Activated T-helper 17 cell treated with anti-CD3 and anti-CD28 coated beads, Interleukin-2, amount 50 U/mL, for 72 hours (primary cell): ENCODE measurements around the gene NOP9. TPM values are rescaled to one million over a fixed set of nuclear protein-coding genes. Genes with fewer than 3 reads are reported as not detected.

Source experiments
- ATAC-seq: fragments of 150-1000 bp; cut with Tn5 transposase; replicated peaks from 2 replicates; pipeline ENCODE4 v1.10.0; 2021; ENCODE audit warnings: mild to moderate bottlenecking, moderate library complexity
- H3K27ac Mint-ChIP-seq: one replicate; pipeline ENCODE4 v1.8.0; 2022; ENCODE audit warnings: mixed read lengths
- H3K27me3 Mint-ChIP-seq: one replicate; pipeline ENCODE4 v1.8.0; 2022; ENCODE audit warnings: mixed read lengths
- H3K36me3 Mint-ChIP-seq: one replicate; pipeline ENCODE4 v1.8.0; 2022; ENCODE audit warnings: low read depth, mild to moderate bottlenecking, mixed read lengths
- H3K4me1 Mint-ChIP-seq: one replicate; pipeline ENCODE4 v1.8.0; 2022; ENCODE audit warnings: mixed read lengths
- H3K4me3 Mint-ChIP-seq: one replicate; pipeline ENCODE4 v1.8.0; 2022; ENCODE audit warnings: mild to moderate bottlenecking, mixed read lengths
- H3K9me3 Mint-ChIP-seq: one replicate; pipeline ENCODE4 v1.8.0; 2022; ENCODE audit warnings: mixed read lengths
- total RNA-seq, 2 donors: library from RNA; stranded (reverse); gene quantifications; one replicate each; pipeline ENCODE4 v1.2.3, GENCODE V29; 2022

The NOP9 gene
- total RNA-seq, 2 donors from 2014 or later: 21.2 to 42.2 TPM

DNA sequence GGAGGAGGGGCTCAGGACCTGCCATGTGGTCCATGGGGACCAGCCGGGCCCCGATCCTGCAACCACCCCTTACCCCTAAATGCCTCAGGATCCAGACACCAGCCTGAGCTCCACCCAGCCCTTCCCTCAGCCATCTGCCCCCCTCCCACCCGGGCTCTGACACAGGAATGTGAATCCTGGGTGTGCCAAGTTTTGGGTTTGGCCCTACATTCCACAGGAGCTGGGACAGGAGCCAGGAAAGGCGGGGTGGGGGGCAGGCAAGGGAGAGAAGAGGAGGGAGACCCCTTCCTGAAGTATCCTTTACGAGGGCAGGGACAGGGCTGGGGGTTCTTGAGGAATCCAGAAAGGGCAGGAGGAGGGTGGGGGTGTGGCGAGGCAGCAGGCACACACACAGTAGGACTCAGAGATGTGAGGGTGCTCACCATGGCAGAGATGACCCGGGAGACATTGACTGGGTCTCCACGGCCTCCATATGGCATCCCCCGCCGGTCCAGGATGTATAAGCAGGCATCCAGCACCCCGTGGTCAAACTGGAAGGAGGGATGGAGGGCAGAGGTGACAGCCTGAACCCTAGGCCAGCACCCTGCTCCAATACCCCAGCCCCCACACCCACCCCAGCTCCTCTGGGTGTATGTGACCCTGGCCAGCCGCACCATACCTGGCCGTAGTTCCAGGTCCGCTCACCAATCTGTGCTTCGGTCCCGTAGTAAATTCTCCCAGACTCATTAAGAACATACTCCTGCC is 40.2 kb upstream of the NOP9 start:
- H3K9me3 Mint-ChIP-seq: no peaks in the 10 kb centered on the region
- no peak overlapping the region for H3K4me3 Mint-ChIP-seq
- peaks cover 12% of the 10 kb centered on the region for H3K36me3 Mint-ChIP-seq
- no peaks in the 10 kb centered on the region for H3K4me1 Mint-ChIP-seq
- ATAC-seq: no peak
- H3K27ac Mint-ChIP-seq: no peak overlapping the region
- no peaks in the 10 kb centered on the region for H3K27me3 Mint-ChIP-seq

DNA sequence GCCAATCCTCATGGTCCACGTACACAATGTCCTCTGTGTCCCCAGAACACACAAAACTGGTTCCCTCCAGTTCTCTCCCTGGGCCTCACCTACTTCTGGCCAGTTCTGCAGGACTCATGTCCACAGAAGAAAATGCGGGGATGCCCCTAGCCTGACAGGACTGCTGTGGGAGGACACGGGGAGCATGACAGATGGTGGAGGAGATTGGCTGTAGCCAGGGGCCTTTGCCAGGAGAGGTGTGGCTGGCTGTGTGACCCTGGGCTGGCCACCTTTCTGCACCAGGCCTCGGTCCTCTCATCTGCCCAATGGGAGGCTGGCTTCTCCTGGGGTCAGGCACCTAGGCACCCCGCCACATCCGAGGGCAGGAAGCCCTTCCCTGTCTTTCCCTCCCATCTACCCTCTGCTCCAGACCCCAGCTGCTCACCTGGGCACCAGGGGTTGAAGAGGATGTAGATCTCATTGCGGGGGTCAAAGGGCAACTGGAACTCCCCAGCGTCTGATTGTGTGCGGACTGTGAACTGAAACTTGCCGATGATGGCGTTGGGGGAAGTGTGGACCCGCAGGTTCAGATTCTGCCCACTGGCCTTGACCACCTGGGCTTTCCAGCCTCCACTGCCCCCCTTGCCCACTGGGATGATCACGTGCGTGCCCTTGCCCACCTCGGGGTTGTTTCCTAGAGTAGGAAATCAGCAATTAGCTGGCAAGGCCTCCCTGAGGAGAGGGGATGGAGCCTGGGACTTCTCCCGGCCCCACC is 39.4 kb upstream of the NOP9 start:
- Mint-ChIP-seq H3K4me1 (no peaks in the 10 kb centered on the region), H3K27ac (no peak overlapping the region), H3K4me3 (no peak overlapping the region), H3K9me3 (no peaks in the 10 kb centered on the region), H3K36me3 (peaks cover 11% of the 10 kb centered on the region), H3K27me3 (no peaks in the 10 kb centered on the region)
- ATAC-seq: no peak

DNA sequence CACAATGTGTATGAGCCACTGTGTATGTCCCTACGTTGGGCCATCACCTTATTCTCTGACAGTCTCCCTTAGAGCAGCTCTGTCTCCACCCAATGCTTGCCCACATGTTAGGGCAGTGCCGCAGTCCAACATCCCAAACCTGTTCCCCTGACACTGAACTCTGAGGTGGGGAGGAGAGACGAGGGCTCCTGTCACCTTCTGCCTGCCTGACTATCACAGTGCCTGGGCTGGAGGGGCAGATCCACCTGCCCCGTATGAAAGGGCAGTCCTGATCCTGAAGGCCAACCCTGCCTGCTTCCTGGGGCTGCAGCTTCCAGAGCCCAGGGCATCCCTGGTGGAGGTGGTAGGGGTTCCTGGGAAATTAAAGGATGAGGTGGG is 38.9 kb upstream of the NOP9 start:
- Mint-ChIP-seq H3K36me3 (peaks cover 9% of the 10 kb centered on the region), H3K27ac (no peak overlapping the region), H3K9me3 (no peaks in the 10 kb centered on the region), H3K4me1 (no peaks in the 10 kb centered on the region), H3K4me3 (no peak overlapping the region), H3K27me3 (no peaks in the 10 kb centered on the region)
- ATAC-seq: no peak

GRCh38 chr14:24261256-24261968 is 38.2 kb upstream of the NOP9 start:
- Mint-ChIP-seq H3K36me3 (peaks cover 16% of the 10 kb centered on the region), H3K27ac (no peak overlapping the region), H3K4me1 (no peaks in the 10 kb centered on the region), H3K27me3 (no peaks in the 10 kb centered on the region), H3K4me3 (no peak overlapping the region), H3K9me3 (no peaks in the 10 kb centered on the region)
- ATAC-seq: no peak

DNA sequence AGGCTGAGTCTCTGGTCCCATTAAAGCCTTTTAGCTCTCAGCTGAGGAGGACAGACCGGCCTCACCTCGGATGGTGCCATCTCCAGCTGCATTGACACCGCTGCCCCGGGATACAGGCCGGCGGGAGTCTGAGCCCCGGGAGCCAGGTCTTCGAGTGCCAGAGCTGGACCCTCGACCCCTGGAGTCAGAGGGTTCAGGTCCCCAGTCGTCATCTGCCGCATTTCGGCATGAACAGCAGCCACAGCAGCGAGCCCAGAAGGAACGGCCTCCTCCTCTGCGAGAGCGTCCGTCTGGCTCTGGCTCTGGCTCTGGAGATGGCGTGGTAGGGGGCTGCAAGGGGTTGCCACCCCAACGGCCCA is 37.7 kb upstream of the NOP9 start:
- no peak overlapping the region for H3K4me3 Mint-ChIP-seq
- no peaks in the 10 kb centered on the region for H3K4me1 Mint-ChIP-seq
- peaks cover 21% of the 10 kb centered on the region for H3K36me3 Mint-ChIP-seq
- no peaks in the 10 kb centered on the region for H3K27me3 Mint-ChIP-seq
- ATAC-seq: no peak
- no peak overlapping the region for H3K27ac Mint-ChIP-seq
- H3K9me3 Mint-ChIP-seq: no peaks in the 10 kb centered on the region

DNA sequence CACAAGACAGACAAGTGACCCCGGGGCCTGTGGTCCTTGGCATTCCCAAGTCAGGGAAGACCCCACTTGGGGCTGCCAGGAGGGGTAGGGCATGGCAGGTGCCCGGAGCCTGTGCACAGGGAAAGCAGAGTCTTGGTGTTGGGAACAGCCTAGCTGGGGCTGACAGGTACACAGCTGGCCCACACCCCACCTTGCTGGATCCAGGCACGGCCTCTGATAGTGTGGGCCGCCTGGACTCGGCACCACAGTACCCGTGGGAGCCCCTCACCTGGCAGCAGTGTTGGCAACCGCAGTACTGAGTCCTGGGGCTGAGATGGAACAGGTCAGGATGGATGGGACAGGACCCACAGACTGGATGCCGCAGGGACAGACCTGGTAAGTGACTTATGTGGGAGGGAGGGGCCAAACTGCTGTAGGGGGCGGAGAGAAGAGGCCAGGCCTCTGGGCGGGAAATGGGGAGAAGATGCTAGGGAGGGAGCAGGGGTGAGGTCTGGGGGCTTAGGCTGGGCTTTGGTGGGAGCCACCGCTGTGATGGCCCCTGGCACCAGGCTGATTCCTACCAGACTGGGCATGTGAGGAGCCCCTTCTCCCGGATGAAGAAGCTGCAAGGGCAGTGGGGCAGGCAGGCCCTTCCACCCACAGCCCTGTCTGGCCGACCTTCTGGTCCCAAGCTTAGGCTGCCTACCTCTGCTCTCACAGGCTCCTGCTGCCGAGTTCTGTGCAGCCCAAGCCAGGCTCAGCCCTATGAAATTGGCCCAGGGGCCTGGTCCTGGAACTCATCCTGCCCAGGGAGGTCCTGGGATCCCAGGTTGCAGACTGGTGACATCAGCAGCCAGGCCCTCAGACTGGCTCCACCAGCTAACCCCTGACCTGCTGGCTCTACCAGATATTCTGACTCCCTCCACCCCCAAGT is 36.6 kb upstream of the NOP9 start, which contains the start of gene TGM1:
TGM1 (minus strand) TSS at position 357 of the 913 bp plus-strand sequence. CDS start 825 bp downstream, outside the sequence.
- peaks cover 28% of the 10 kb centered on the region for H3K36me3 Mint-ChIP-seq
- no peak within 1 kb of the TSS for H3K4me3 Mint-ChIP-seq
- H3K27ac Mint-ChIP-seq: no peak within 1 kb of the TSS
- no peaks in the 10 kb centered on the region for H3K27me3 Mint-ChIP-seq
- peaks cover 4% of the 10 kb centered on the region for H3K4me1 Mint-ChIP-seq
- ATAC-seq: no peak
- H3K9me3 Mint-ChIP-seq: no peaks in the 10 kb centered on the region

DNA sequence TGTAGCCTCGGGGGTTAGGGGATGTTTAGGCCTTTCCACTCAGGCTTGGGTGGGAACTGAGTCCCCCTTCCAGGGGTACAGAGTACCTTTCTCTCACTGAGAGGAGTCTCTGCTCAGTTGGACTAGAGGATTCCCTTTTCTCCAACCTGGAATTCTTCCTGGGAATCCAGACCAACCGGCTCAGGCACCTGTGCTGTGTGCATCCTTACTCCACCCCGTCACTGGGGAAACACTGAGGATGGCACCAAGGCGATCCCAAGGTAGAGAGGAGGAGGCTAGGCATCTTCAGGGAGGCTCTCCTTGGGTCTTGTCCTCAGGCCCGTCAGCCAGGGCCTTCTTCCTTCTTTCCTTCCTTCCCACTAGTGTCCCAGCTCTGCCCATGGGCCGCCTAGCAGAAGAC is 35.8 kb upstream of the NOP9 start:
- H3K36me3 Mint-ChIP-seq: peaks cover 28% of the 10 kb centered on the region
- no peak overlapping the region for H3K27ac Mint-ChIP-seq
- H3K4me3 Mint-ChIP-seq: no peak overlapping the region
- no peaks in the 10 kb centered on the region for H3K9me3 Mint-ChIP-seq
- H3K27me3 Mint-ChIP-seq: no peaks in the 10 kb centered on the region
- peaks cover 4% of the 10 kb centered on the region for H3K4me1 Mint-ChIP-seq
- ATAC-seq: no peak

- Mint-ChIP-seq H3K36me3 (peaks cover 30% of the 10 kb centered on the region), H3K4me1 (peaks cover 4% of the 10 kb centered on the region), H3K27me3 (no peaks in the 10 kb centered on the region), H3K9me3 (no peaks in the 10 kb centered on the region), H3K27ac (no peak overlapping the region), H3K4me3 (no peak overlapping the region)
- no peak for ATAC-seq
These were observed 35.4 kb upstream of the NOP9 start for GRCh38 chr14:24264298-24264697.

- H3K27ac Mint-ChIP-seq: peak overlapping the region; percentile 31
- ATAC-seq: no peak
- H3K36me3 Mint-ChIP-seq: peaks cover 30% of the 10 kb centered on the region
- H3K4me1 Mint-ChIP-seq: peaks cover 5% of the 10 kb centered on the region
- no peaks in the 10 kb centered on the region for H3K9me3 Mint-ChIP-seq
- H3K4me3 Mint-ChIP-seq: no peak overlapping the region
- no peaks in the 10 kb centered on the region for H3K27me3 Mint-ChIP-seq
These were observed 33.1 kb upstream of the NOP9 start for GRCh38 chr14:24266344-24267244.

GRCh38 chr14:24267516-24267915 is 32.1 kb upstream of the NOP9 start:
- Mint-ChIP-seq H3K4me3 (no peak overlapping the region), H3K9me3 (no peaks in the 10 kb centered on the region), H3K27me3 (no peaks in the 10 kb centered on the region), H3K4me1 (peaks cover 14% of the 10 kb centered on the region), H3K36me3 (peaks cover 30% of the 10 kb centered on the region), H3K27ac (peak overlapping the region; percentile 31)
- no peak for ATAC-seq

DNA sequence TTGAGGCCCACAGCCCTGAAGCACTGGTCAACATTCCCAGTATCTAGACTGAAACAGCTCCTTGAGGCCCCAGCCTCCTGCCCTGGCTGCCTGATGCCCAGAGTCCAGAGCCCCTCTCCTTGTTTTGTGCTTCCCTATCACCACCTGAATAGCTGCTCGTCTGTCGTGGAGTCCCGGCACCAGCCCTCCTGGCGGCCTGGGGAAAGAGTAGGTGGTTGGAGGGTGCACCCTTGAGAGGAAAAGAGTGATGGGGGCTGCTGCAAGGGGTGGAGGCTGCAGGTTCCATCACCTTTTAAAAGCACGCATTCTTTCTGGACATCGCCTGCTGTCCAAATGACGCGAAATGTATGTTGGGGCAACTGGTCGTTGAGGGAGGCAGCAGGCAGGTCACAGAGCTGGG is 31.4 kb upstream of the NOP9 start:
- H3K4me1 Mint-ChIP-seq: peaks cover 16% of the 10 kb centered on the region
- no peak for ATAC-seq
- no peaks in the 10 kb centered on the region for H3K27me3 Mint-ChIP-seq
- H3K4me3 Mint-ChIP-seq: no peak overlapping the region
- no peak overlapping the region for H3K27ac Mint-ChIP-seq
- peaks cover 30% of the 10 kb centered on the region for H3K36me3 Mint-ChIP-seq
- no peaks in the 10 kb centered on the region for H3K9me3 Mint-ChIP-seq

GRCh38 chr14:24269368-24269767 is 30.3 kb upstream of the NOP9 start:
- H3K4me3 Mint-ChIP-seq: no peak overlapping the region
- H3K9me3 Mint-ChIP-seq: no peaks in the 10 kb centered on the region
- no peak overlapping the region for H3K27ac Mint-ChIP-seq
- no peaks in the 10 kb centered on the region for H3K27me3 Mint-ChIP-seq
- H3K4me1 Mint-ChIP-seq: peaks cover 27% of the 10 kb centered on the region
- no peak for ATAC-seq
- peaks cover 30% of the 10 kb centered on the region for H3K36me3 Mint-ChIP-seq

GRCh38 chr14:24269910-24270536 is 29.6 kb upstream of the NOP9 start:
- Mint-ChIP-seq H3K27me3 (no peaks in the 10 kb centered on the region), H3K27ac (no peak overlapping the region), H3K9me3 (no peaks in the 10 kb centered on the region), H3K36me3 (peaks cover 30% of the 10 kb centered on the region), H3K4me1 (peaks cover 29% of the 10 kb centered on the region), H3K4me3 (peak overlapping the region; percentile 97)
- ATAC-seq: no peak
